Measurements from ENCODE around the gene PRKCA. TPM values are rescaled to one million over a fixed set of nuclear protein-coding genes. Genes with fewer than 3 reads are reported as not detected.

The PRKCA gene
- polyA plus RNA-seq, 2 of the 4 experiments (the other 2 are of a cell fraction), result 28.8 to 65.0 TPM

DNA sequence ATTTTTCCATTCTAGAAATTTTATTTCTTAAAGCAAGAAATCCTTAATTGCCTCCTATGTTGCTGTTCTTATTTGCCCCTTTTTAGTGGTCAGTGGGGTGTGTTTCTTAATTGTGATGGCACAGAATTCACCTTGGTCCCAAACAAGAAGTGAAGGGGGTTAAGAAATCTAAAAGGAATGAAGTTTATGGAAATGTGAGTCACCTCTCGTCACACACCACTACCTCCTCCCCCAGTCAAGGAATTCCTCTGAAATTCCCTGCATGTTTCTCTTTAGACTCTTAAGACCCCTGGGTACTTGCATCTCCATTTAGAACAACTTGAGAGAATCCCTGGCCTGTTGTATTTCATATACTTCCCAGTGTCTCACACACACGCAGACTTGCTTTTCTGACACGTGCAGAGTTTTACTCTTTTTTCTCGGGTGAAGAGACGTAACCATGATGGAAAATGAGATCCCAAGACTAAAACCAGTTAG is 247.4 kb downstream of the PRKCA start (continued):
- no peak for TF ChIP-seq REST (IDR thresholded peaks at IDR 0.05)

GRCh38 chr17:66551839-66552238 is 249.4 kb downstream of the PRKCA start:
- Histone ChIP-seq H3K4me2 (peak overlapping the region; percentile 40), H3K9me3 (no peaks in the 10 kb centered on the region), H3K4me3 (no peak overlapping the region), H3K4me1 (peaks cover 58% of the 10 kb centered on the region), H3K27ac (peak overlapping the region in 1 of 2 experiments; percentile 51; a peak in 3 of 6 replicates)
- FAIRE-seq, result no peak
- WGBS (ENCODE audit: missing lambda C conversion rate), result 81% methylated on average over 2 of the region's 2 CpGs
- DNase-seq (ENCODE audit: low read depth in 1 of 2, low spot score in 1 of 2), result no peak
- TF ChIP-seq RFX5 (IDR thresholded peaks at IDR 0.05), result no peak
- no peak for TF ChIP-seq MAZ (IDR thresholded peaks at IDR 0.05; ENCODE audit: borderline replicate concordance, low read depth, low read length)
- no peak for TF ChIP-seq EP300 (IDR thresholded peaks at IDR 0.05)
- no peak for TF ChIP-seq JUN (IDR thresholded peaks at IDR 0.05)
- no peak for TF ChIP-seq RNF2 (IDR thresholded peaks at IDR 0.05; ENCODE audit: borderline replicate concordance, low read depth)
- TF ChIP-seq TP53 (CRISPR knock-in tag; IDR thresholded peaks at IDR 0.05), result no peak
- no peak for TF ChIP-seq PHF8 (IDR thresholded peaks at IDR 0.05; ENCODE audit: borderline replicate concordance, low read depth)
- TF ChIP-seq HOXB13 (CRISPR knock-in tag; IDR thresholded peaks at IDR 0.05; ENCODE audit: low read depth), result no peak
- TF ChIP-seq HOXB5 (CRISPR knock-in tag; IDR thresholded peaks at IDR 0.05), result no peak
- no peak for ATAC-seq
- ChIA-PET CTCF (interaction anchor here (0.7 to 2.5 kb wide), 6 partner anchors 9 to 1312 kb away, joined by 3 to 14 read pairs (median 4); no protein-coding TSS in a partner anchor), POLR2A (no interaction called here)

DNA sequence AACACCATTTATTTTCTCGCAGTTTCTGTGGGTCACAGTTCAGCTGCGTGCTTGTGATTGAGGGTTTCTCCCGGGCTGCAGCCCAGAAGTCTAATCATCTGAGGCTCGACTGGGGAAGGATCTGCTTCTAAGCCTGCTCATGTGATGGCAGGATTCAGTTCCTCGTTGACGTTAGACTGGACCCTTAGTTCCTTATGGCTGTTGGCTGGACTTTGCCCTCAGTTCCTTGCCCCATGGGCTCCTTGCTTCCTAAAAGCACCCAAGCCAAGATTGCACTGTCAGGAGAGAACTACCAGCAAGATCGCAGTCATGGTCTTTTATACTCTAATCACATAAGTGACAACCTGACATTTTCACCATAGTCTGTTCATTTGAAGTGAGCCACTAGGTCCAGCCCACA is 250.0 kb downstream of the PRKCA start:
- ChIA-PET CTCF (interaction anchor here (0.6 to 2.5 kb wide), 5 partner anchors 9 to 1318 kb away, joined by 3 to 14 read pairs (median 3); no protein-coding TSS in a partner anchor), POLR2A (no interaction called here)
- H3K4me2 ChIP-seq, result peak overlapping the region; percentile 40; the same call in 1 of the 3 replicates
- DNase-seq (ENCODE audit: low read depth in 1 of 2, low spot score in 1 of 2) (no peak), FAIRE-seq (no peak), ATAC-seq (no peak)
- WGBS (ENCODE audit: missing lambda C conversion rate), result 90% methylated on average over 7 of the region's 7 CpGs
- TF ChIP-seq, protein P1, sequence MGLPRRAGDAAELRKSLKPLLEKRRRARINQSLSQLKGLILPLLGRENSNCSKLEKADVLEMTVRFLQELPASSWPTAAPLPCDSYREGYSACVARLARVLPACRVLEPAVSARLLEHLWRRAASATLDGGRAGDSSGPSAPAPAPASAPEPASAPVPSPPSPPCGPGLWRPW (IDR thresholded peaks at IDR 0.05), result no peak
- TF ChIP-seq POLR2AphosphoS2 (conservative IDR thresholded peaks at IDR 0.05; ENCODE audit: low read length) (no peak), HOXB5 (CRISPR knock-in tag; IDR thresholded peaks at IDR 0.05) (no peak), TP53 (CRISPR knock-in tag; IDR thresholded peaks at IDR 0.05) (no peak), GATA3 (IDR thresholded peaks at IDR 0.05; ENCODE audit: borderline replicate concordance) (no peak), JUNB (IDR thresholded peaks at IDR 0.05) (no peak), POLR2A (IDR thresholded peaks at IDR 0.05; ENCODE audit: low read length) (no peak), REST (IDR thresholded peaks at IDR 0.05) (no peak), FOSB (CRISPR knock-in tag; IDR thresholded peaks at IDR 0.05) (no peak), KDM1A (IDR thresholded peaks at IDR 0.05; ENCODE audit: low read depth) (no peak), NFE2L2 (conservative IDR thresholded peaks at IDR 0.05; ENCODE audit: low read length) (no peak), MAFK (IDR thresholded peaks at IDR 0.05; ENCODE audit: partially characterized antibody) (no peak), EP300 (IDR thresholded peaks at IDR 0.05) (no peak), KDM5A (IDR thresholded peaks at IDR 0.05) (no peak), SREBF2 (IDR thresholded peaks at IDR 0.05) (no peak)
- TF ChIP-seq, protein P2, sequence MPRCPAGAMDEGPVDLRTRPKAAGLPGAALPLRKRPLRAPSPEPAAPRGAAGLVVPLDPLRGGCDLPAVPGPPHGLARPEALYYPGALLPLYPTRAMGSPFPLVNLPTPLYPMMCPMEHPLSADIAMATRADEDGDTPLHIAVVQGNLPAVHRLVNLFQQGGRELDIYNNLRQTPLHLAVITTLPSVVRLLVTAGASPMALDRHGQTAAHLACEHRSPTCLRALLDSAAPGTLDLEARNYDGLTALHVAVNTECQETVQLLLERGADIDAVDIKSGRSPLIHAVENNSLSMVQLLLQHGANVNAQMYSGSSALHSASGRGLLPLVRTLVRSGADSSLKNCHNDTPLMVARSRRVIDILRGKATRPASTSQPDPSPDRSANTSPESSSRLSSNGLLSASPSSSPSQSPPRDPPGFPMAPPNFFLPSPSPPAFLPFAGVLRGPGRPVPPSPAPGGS (IDR thresholded peaks at IDR 0.05), result no peak
- peaks cover 53% of the 10 kb centered on the region for H3K4me1 ChIP-seq
- H3K9me3 ChIP-seq, result no peaks in the 10 kb centered on the region
- peak overlapping the region in 1 of 2 experiments; percentile 51; a peak in 3 of 6 replicates for H3K27ac ChIP-seq
- H3K4me3 ChIP-seq, result no peak overlapping the region
